ENCODE results near the gene CD274.
"Not testable (repeated sequence)": the region's sequence is repeated elsewhere in the genome, so short reads cannot be mapped to it uniquely, and the experiment has no call there.

CD274 gene

GRCh38 chr9:5470122-5470521 is 19.8 kb downstream of the CD274 start:
- no peak for DNase-seq

GRCh38 chr9:5470816-5471215 is 20.5 kb downstream of the CD274 start:
- DNase-seq, result no peak

GRCh38 chr9:5475611-5476010 is 25.3 kb downstream of the CD274 start:
- DNase-seq, result not testable (repeated sequence)

- DNase-seq, result no peak
Measured at GRCh38 chr9:5478206-5478605, 27.9 kb downstream of the CD274 start.

GRCh38 chr9:5479994-5480694 is 29.8 kb downstream of the CD274 start:
- DNase-seq, result no peak

GRCh38 chr9:5480919-5481318 is 30.6 kb downstream of the CD274 start:
- no peak for DNase-seq

GRCh38 chr9:5481322-5482040 is 31.1 kb downstream of the CD274 start:
- DNase-seq, result no peak

GRCh38 chr9:5482194-5482593 is 31.9 kb downstream of the CD274 start:
- DNase-seq, result no peak

- DNase-seq, result no peak
Measured at GRCh38 chr9:5483306-5483705, 33.0 kb downstream of the CD274 start.

GRCh38 chr9:5485378-5486085 is 35.2 kb downstream of the CD274 start:
- DNase-seq, result no peak

- no peak for DNase-seq
Measured at GRCh38 chr9:5486988-5487387, 36.6 kb downstream of the CD274 start.

GRCh38 chr9:5488221-5489008 is 38.1 kb downstream of the CD274 start:
- DNase-seq, result no peak

GRCh38 chr9:5489630-5490490 is 39.5 kb downstream of the CD274 start:
- no peak for DNase-seq

GRCh38 chr9:5492965-5493678 is 42.8 kb downstream of the CD274 start:
- no peak for DNase-seq

- no peak for DNase-seq
Measured at GRCh38 chr9:5493679-5494511, 43.6 kb downstream of the CD274 start.

- DNase-seq, result not testable (repeated sequence)
Measured at GRCh38 chr9:5494765-5495164, 44.4 kb downstream of the CD274 start.

- DNase-seq, result no peak
Measured at GRCh38 chr9:5499157-5499556, 48.8 kb downstream of the CD274 start.

GRCh38 chr9:5499889-5500398 is 49.6 kb downstream of the CD274 start:
- DNase-seq, result no peak

- no peak for DNase-seq
Measured at GRCh38 chr9:5500441-5501235, 50.3 kb downstream of the CD274 start.

All from activated gamma-delta T cell treated with Interleukin-2 at 50 U/mL for 16 hours (primary cell).